Amniotic stem cell (primary cell): ENCODE data around the gene SIRPA.
"Not testable (repeated sequence)": the region's sequence is repeated elsewhere in the genome, so short reads cannot be mapped to it uniquely, and the experiment has no call there.

Source experiments
- DNase-seq: peaks from one replicate; lab custom pipeline; 2025; lab: John Stamatoyannopoulos, UW

SIRPA gene

DNA sequence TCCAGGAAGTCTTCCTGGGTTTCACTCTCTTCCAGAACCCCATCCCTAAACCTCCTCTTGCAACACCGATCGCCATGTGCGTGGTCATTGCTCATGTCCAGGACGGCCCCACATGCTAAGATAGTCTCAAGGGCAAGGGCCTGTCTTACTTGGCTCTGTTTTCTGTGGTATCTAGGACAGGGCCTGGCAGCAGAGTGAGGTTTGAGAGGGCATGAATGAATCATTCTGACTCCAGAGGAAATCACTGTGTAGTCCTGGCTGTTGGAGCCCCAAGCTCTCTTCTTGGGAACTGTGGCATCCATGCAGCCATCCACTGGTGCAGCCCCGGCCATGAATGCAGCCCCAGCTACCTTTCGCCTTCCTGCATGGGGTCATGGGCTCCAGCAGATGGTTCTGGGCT, 12.4 kb downstream of the SIRPA start:
- DNase-seq: no peak

DNA sequence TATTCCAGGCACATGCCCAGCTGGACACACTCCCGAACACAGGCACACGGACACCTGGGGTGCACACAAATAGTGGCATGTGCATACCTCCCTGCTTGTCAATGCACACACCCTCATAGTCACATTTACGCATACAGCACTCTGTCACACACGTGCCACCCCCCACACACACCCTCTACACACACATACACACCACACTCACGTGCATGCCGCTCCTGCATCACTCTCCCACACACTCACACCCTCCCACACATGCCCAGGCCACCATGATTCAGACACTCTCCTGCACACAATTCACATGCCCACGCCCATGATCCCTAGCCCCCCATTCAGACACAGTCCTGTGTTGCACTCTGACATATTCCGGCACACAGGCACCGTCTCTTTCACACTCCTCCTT, 13.0 kb downstream of the SIRPA start:
- no peak for DNase-seq

DNA sequence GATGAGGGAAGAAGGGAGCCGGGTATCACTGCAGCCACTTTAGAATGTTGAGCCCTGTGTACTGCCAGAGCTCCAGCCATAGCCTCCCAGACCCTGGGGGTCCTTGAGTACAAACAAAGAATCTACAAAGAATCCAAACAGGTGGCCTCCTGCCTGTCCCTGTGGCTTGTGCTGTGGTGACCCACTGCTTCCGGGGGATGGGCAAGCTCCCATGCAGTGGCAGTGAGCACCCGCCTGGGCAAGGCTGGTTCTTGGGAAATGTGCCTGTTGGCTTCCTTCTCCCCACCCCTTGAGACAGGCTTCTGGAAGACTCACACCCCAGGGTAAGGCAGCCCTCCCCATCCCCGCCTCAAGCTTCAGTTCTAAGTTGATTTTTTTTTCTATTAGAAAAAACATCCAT, 13.9 kb downstream of the SIRPA start:
- no peak for DNase-seq

DNA sequence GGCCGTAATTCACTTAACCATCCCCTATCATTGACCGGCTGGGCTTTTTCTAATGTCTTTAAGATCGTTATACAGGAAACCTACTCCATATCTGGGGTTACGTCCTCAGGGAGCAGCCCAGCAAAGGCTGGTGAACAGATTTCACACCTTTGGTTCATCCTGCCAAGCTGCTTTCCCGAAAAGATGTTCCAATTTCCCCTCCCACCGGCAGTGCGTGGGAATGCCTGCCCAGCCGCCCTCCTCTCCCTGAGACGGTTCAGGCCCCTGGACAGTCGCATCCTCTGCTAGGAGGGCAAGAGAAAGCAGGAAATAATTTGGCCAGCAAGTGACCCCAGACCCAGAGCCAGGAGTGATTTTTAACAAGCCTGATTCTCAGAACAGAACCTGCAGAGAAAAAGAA, 16.3 kb downstream of the SIRPA start:
- no peak for DNase-seq

DNA sequence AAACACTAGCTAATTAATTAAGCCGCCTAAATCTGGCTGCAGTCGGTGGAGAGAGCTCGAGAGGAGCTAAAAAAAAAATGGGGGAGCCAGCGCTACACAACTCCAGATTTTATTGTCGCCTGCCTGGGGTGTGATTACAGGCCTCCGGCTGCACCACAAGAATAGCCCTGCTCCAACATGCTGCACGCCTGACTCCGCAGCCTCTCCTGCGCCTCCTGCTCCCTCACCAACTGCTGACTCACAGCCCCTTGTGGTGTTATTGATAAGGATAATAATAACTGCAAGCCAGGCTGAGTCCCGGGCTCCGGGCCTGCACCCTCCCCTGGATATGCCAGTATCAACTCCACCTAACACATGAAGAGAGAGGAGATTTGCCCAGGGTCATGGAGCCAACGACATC, 16.8 kb downstream of the SIRPA start:
- no peak for DNase-seq

DNA sequence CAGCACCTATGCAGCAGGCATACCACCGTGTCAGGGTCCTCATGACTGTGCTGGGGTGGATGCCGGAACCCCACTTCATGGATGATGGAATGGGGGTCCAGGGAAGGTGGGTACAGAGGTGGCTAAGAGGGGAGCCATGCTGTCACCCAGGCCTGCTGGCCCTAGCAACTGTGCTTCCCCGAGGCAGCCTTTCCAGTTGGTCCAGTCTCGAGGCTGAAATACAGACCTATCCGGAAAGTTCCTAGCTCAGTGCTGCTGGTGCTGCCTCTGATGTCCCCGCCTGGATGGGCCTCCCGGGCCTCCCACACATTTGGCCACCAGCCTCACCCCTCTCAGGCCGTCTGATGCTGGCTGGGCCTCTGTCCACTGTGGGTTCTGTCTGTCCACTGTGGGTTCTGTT, 17.4 kb downstream of the SIRPA start:
- DNase-seq: no peak

DNA sequence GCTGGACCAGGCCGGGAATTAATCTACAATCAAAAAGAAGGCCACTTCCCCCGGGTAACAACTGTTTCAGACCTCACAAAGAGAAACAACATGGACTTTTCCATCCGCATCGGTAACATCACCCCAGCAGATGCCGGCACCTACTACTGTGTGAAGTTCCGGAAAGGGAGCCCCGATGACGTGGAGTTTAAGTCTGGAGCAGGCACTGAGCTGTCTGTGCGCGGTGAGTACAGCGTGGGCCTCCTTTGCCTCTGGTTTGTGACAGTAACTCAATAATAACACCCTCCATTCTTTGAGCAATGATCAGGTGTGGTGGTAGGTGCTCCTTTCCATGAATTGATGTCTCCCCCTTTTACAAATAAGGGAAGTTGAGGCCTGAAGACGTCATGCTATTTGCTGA, 20.0 kb downstream of the SIRPA start:
- not testable (repeated sequence) for DNase-seq

DNA sequence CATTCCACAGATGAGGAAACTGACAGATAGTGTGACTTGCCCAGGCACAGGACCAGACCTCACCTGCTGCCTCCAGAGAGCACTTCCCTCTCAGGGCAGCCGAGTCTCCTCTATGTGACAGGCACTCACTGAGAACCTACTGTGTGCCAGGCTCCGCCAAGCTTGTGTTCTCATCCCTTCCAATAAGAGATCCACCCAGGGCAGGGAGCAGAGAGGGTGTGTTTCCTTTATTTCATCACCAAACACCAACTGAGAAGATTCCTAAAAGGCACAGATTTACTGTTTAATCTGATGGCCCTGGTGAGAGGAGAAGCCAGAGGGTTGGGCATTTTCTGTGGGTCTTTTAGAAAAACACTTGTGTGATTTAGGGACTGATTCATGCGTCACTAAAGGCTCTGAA, 20.5 kb downstream of the SIRPA start:
- DNase-seq: no peak

DNA sequence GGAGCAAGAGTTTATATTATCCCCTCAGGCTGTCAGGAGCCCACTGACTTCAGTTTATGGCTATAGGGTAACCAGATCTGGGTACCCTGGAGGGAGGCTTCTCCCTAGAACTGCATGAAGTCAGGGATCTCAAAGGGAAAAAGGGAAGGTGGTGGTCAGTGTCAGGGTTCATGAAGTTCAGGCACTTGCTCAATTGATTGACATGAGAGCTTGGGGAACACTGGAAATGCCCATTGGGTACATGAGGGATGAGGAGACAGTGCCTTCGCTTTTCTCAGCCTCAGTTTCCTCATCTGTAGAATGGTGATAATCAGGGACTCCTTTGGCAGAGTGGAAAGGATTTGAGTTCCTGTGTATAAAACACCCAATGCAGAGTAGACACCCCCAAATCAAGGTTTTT, 22.6 kb downstream of the SIRPA start:
- DNase-seq: no peak

DNA sequence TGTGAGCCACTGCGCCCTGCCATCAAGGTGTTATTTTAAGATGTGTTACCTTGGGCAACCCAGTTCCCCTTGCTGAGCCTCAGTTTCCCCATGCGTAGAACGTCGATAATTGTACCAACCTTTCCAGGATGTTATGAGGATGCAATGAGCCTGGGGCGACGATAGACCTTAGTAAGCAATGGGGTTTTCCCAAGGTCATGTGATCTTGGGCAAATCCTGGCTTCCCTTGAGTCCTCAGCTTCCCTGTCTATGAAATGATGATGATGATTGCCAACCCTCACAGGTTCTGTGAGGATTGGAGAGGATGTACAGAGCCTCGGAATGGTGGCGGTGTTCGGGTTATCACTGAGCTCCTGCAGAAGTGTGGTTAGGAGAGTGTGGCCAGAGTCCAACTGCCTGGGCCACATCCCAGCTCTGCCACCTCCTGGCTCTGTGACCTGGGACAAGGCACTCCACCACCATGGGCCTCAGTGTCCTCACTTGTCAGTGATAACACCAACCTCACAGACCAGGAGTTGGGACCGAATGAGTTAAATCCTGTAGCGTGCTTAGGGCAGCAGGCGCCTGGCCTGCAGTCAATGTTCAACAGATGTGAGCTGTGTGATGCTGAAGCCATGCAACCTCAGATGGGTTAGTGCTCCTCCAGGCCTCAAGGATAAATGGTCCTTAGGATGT, 23.4 kb downstream of the SIRPA start:
- DNase-seq: no peak

DNA sequence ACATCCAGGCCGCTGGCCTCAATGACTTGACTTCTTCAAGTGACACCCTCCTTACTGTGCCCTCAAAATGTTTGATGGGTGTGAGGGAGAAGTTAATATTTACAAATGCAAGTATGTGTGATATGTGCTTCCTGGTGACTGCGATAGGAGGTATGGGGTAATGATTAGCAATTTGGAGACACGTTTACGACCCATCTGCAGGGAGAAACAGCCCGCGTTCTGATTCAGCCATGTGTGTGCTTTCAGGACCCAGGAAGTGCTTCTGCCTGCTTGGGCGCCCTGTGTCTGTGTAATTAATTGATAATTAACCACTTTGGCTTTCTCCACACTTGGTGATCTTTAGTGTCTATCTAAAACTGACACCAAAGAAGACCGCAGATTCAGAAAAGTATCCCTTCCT, 25.0 kb downstream of the SIRPA start:
- DNase-seq: no peak

DNA sequence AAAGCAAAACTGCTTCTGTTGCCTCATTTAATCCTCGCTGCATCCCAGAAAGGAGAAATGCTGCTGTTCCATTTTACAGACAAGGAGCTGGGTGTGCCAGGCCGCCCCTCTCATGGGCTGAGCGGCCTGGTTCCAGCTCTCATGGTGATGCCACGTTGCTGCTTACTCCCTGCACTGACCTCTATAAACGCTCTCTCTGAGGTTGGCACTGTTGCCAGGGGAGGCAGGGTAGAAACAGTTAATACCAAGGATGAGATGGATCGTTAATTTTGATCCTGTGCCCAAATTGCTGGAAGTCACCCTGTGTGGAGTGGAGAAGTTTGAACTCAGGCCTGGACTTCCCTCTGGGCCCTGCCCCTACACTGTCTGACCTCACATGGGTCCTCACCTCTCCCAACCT, 25.6 kb downstream of the SIRPA start:
- no peak for DNase-seq

DNA sequence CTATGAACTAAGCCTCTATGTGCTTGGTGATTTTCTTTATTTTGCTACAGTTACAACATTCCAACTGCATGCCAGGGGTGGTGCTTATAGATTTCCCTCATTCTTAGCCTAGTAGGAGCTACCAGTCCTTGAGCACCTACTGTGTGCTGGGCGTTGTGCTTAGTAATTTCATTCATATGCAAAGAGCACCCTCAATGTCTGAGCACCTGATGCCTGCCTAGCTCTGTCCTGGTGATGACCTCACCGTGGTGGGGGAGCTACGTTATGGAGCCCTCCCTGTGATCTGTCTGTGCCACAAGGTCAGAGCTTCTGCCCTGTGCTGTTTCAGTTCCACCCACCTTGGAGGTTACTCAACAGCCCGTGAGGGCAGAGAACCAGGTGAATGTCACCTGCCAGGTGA, 26.8 kb downstream of the SIRPA start:
- not testable (repeated sequence) for DNase-seq

DNA sequence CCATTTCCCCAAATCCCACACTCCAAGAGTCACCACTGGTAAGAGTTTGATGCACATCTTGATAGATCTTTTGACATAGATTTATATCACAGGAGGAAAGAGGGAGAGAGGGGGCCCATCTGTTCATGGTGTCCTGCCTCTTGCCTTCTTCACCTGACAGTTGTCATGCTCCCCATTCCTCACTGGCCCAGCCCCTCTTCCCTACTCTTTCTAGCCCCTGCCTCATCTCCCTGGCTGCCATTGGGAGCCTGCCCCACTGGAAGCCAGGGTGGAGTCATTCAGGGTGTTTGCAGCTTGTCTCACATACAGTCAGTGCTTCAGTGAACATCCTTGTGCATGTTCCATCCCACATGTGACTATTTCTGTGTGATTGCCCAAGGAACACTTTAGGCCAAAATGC, 27.6 kb downstream of the SIRPA start:
- no peak for DNase-seq

DNA sequence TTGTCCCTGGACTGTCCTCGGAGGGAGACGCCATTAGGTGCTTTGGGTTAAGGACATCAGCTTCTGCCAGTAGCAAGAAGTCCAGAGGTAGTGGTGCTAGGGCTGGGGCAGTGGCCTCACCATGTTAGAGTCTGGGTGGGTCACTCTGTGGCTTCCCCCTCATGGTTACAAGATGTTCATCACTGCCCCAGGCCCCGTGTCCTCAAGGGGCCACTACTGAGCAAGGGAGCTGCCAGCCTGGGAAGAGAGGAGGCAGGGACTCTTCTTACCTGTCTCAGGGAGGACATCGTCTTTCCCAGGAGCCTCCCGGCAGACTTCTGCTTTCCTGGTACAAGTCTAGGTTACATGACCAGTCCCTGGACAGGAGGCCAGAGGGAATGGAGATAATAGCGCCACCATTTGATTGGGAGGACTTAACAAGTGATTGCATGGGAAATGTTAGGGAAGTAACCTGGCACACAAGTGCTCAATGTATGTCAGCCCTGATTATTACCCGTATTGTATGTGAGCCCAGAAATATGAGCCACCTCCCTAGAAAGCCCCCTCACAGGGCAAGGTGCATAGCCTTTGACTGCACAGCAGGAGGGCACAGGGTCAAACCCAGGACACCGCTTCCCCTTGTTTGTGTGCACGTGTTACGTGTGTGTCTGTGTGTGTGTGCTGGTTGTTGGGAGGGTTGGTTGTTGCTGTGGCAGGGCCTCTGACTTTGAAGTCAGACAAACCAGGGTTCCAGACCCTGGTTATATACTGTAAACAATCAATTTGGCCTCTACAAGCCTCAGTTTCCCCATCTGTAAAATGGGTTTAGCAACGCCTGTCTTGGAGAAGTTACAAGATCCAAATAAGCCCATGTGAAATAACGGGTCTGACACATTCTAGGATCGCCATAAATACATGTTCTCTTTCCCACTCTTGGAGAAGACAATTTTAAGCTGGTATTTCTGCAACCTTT, 30.0 kb downstream of the SIRPA start:
- DNase-seq: no peak

DNA sequence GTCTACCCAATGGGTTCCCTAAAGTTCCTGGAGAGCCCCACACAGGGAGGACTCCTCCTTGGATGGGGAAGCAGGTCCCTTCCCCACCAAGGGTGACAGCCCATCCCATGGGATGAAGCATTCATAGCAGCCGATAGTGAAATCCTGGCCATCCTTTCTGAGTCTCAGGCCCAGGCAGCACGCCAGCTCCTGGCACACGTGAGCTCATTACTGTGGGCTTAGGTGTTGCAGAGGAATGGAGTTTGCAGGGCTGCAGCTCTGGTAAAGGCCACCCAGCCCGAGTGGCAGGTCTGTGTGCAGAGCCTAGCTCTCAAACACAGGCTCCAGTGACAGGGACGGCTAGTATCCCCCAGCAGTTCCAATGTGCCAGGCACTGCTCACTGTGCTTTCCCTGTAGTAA, 31.0 kb downstream of the SIRPA start:
- DNase-seq: no peak

DNA sequence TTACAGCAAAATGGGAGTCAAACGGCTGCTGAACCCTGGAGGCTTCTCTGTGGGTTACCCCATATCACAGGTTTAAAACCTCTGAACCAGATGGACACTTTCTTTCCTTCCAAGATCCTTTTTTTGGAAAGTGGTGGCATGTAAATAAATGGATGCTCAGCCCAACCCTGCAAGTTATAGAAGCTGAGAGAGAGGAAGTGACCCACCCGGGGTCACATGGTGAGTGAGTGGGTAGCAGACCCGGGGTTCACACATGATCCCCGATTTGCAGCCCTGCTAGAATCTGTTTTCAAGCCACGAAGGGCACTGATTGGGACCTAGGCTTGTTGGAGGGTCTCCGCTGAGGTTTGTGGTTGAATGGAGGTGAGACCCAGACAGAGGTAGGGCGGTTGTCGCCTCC, 32.0 kb downstream of the SIRPA start:
- DNase-seq: no peak

DNA sequence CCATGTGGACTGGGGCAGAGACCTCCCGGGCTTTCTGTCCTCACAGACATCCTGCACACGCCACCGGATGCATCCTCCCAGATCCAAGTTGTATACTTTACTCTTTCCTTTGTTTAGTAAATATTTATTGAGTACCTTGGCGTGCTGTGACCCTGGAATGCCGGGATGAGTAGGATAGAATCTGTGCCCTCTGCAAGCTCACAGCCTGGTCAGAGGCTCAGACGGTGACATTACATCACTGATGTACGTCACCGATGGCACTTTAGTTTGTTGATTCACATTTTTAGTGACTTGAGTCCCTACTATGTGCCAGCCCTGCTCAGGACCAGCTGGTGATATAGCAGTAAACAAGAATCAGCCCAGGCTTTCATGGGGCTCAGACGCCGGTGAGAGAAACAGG, 32.9 kb downstream of the SIRPA start:
- DNase-seq: no peak

DNA sequence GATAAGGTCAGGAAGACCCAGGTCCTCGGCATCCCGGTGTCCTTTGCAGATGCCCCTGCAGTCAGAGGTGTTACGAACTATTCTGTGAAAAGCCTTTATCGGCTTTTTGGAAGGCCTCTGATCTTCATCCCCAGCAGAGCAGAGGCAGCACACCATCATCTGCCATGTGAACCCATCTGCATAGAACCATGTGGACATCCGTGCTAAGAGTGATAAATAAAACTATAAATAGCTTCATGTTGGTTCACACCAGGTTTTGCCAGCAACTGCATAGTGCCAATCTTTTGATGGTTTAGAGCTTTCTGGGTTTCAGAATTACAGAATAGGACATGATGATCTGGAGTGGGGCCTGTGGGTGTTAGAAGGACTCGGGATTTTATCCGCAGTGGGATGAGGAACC, 33.6 kb downstream of the SIRPA start:
- DNase-seq: no peak

DNA sequence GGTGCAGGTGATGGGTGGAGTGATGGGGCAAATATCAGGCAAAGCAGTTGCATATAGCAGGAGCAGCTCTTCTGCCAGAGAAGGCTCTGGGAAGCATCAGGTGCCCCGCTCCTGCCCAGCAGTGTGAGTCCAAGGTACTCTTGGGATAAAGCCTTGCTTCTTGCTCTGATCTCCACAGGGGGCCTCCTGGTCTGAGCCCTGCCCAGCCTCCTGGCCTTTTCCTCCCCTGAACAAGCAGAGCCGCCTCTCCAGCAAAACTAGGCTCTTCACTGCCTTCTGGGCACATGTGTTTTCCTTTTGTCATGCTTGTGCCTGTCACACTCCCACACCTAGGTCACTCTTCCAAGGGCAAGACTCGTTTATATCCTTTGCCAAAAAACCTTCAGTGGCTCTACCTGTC, 34.3 kb downstream of the SIRPA start:
- no peak for DNase-seq

DNA sequence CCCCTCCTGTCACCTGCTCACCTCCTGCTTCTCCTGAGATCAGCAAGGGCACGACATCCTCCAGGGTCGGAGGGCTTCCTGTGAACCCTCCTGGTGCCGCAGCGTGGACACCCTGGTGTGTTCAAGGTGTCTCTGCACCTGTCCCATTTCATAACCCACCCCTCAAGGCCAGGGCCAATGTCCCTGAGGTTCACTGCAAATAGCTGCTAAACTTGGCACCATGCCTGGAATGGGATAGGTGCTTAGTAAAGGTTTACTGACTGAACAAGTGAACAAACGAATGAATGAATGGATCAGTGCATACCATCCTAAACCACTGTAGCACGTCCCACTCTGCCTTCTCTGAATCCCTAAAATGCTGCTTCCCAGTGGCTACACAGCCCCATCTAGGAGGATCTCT, 35.0 kb downstream of the SIRPA start:
- no peak for DNase-seq

DNA sequence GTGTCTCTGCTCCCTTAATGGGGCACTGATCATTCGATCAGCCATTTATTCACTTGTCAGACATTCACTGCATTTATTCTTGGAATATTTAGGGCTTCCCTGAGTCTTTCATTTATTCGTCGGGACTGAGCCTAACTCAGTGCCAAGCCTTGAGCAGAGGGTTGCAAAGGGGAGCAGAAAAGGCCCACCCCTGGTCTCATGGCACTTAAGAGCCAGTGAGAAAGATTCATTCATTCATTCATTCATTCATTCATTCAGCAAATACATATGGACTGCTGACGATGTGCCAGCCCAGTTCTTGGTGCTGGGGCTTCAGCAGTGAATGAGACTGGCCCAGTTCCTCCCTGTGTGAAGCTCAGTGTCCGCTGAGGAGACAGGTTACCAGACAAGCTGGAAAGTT, 36.6 kb downstream of the SIRPA start:
- DNase-seq: no peak

DNA sequence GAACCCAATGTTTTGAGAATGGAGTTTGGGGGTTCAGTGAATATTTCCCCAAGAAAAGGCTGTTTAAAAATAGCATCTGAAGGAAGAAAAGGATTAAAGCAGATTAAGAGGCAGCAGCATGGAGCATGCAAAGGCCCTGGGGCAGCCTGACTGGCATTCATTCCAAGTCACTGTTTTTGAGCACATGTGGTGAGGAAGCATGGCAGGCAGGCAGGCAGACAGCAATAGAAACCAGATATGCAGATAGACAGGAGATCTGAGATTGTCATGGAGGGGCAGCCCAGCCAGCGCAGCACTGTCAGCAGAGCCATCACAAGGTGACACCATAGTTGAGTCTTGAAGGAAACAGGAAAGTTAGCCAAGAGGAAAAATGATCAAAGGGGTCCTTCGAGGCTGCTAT, 37.8 kb downstream of the SIRPA start:
- no peak for DNase-seq

DNA sequence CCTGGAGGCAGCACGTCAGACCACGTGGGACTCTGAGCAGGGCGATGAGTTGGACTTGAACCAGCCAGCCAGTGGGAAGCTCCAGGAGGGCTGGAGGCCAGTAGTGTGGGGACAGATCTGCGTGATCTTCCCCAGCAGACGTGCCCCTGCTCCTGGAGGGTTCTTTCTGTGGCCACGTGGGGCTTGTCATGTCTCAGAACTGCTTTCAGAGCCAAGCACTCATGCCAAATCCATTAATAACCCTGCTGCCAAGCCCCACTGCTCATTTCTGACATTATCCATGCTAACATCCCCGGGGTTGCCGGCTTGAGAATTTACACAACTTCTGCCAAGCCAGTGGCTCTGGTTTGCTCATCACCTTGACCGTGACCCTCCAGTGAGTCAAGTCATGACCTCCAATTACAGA, 38.3 kb downstream of the SIRPA start:
- no peak for DNase-seq
